H54 (cell line): Measurements from ENCODE around the gene PLAGL2.

Experiments
- DNase-seq: peaks from one replicate; pipeline ENCODE4 v3.0.0; 2011; ENCODE audit warnings: low spot score, mixed read lengths; ENCODE audit not compliant: insufficient read length
- FAIRE-seq: peaks from 3 replicates; lab custom pipeline; 2011; peaks lifted over from hg19 to GRCh38; lab: Jason Lieb, UNC
- POLR2A ChIP-seq: IDR thresholded peaks from 2 replicates; pipeline ENCODE4 v1.6.1; 2011; ENCODE audit warnings: low read depth, mild to moderate bottlenecking, low read length

The PLAGL2 gene

GRCh38 chr20:32224463-32224862 lies 16.9 kb upstream of the PLAGL2 start:
- no peak for TF ChIP-seq POLR2A
- FAIRE-seq: no peak
- no peak for DNase-seq

- no peak for FAIRE-seq
- no peak for DNase-seq
Measured at GRCh38 chr20:32218156-32218900, 10.8 kb upstream of the PLAGL2 start.

GRCh38 chr20:32216179-32217142 lies 8.9 kb upstream of the PLAGL2 start:
- FAIRE-seq (no peak), DNase-seq (no peak)
- TF ChIP-seq POLR2A: no peak

More at GRCh38 chr20:32218156-32218900, 10.8 kb upstream of the PLAGL2 start:
- no peak for TF ChIP-seq POLR2A

- TF ChIP-seq POLR2A: no peak
- DNase-seq: no peak
- FAIRE-seq: no peak
Measured at GRCh38 chr20:32215729-32216128, 8.2 kb upstream of the PLAGL2 start.

GRCh38 chr20:32215147-32215546 lies 7.6 kb upstream of the PLAGL2 start:
- TF ChIP-seq POLR2A: no peak
- no peak for DNase-seq
- FAIRE-seq: no peak

- no peak for FAIRE-seq
- no peak for DNase-seq
- TF ChIP-seq POLR2A: no peak
Measured at GRCh38 chr20:32213870-32214269, 6.3 kb upstream of the PLAGL2 start.

- FAIRE-seq (no peak), DNase-seq (no peak)
- no peak for TF ChIP-seq POLR2A
Measured at GRCh38 chr20:32209850-32210605, 2.5 kb upstream of the PLAGL2 start.

- DNase-seq (no peak), FAIRE-seq (no peak)
- TF ChIP-seq POLR2A: no peak
Measured at GRCh38 chr20:32208499-32209154, 1.1 kb upstream of the PLAGL2 start.

GRCh38 chr20:32206760-32207625 lies 550 bp downstream of the PLAGL2 start:
- FAIRE-seq (no peak), DNase-seq (no peak)
- no peak for TF ChIP-seq POLR2A

GRCh38 chr20:32205843-32206759 lies 1.4 kb downstream of the PLAGL2 start:
- DNase-seq (no peak), FAIRE-seq (no peak)
- TF ChIP-seq POLR2A: no peak

- FAIRE-seq: no peak
- DNase-seq: no peak
- no peak for TF ChIP-seq POLR2A
Measured at GRCh38 chr20:32205110-32205842, 2.3 kb downstream of the PLAGL2 start.
